ENCODE data around the gene NARS2.
"Not testable (repeated sequence)": the region's sequence is repeated elsewhere in the genome, so short reads cannot be mapped to it uniquely, and the experiment has no call there.

- TF ChIP-seq MAFF (IDR thresholded peaks at IDR 0.05; ENCODE audit: low read length); KDM1A (IDR thresholded peaks at IDR 0.05): not testable (repeated sequence)
Observed at GRCh38 chr11:78609321-78609720, 34.7 kb upstream of the NARS2 start.

Data from K562 (cell line).